SK-N-MC (cell line): Measurements from ENCODE around the gene NAPEPLD.
"Not testable (repeated sequence)": the region's sequence is repeated elsewhere in the genome, so short reads cannot be mapped to it uniquely, and the experiment has no call there.

Experiments
- DNase-seq: peaks from one replicate; pipeline ENCODE4 v3.0.0-alpha.2; 2011; ENCODE audit warnings: low read depth, low spot score
- H3K27ac ChIP-seq: fragments of 200-600 bp; sonication (generic); 2 replicates; pipeline ENCODE4 v1.5.1; 2016; ENCODE audit warnings: mixed run types
- H3K36me3 ChIP-seq: fragments of 200-600 bp; sonication (generic); 2 replicates; pipeline ENCODE4 v1.6.1; 2017; ENCODE audit warnings: antibody characterized with exemption, low read length, mixed read lengths; ENCODE audit not compliant: insufficient read depth
- H3K4me3 ChIP-seq: fragments of 200-600 bp; sonication (generic); 2 replicates; pipeline ENCODE4 v1.5.1; 2016
- H3K9ac ChIP-seq: fragments of 200-600 bp; sonication (generic); 2 replicates; pipeline ENCODE4 v1.8.0; 2017; ENCODE audit warnings: mixed run types, mixed read lengths; ENCODE audit not compliant: insufficient read length
- H3K9me3 ChIP-seq: fragments of 200-600 bp; sonication (generic); 2 replicates; pipeline ENCODE4 v1.6.1; 2017; ENCODE audit warnings: low read depth, mild to moderate bottlenecking, antibody characterized with exemption, low read length, moderate library complexity, mixed read lengths
- EZH2 ChIP-seq: fragments of 200-600 bp; sonication (generic); IDR thresholded peaks from one replicate; pipeline ENCODE4 v1.6.1; 2017; ENCODE audit warnings: antibody characterized with exemption
- FOXP2 ChIP-seq: optimal IDR thresholded peaks from 2 replicates; pipeline ENCODE3; 2011; ENCODE audit warnings: mild to moderate bottlenecking, moderate library complexity; ENCODE audit not compliant: insufficient read depth; ENCODE audit errors: extremely low read length, control extremely low read depth
- POLR2AphosphoS5 ChIP-seq: IDR thresholded peaks from 2 replicates; pipeline ENCODE4 v1.6.1; 2012; ENCODE audit warnings: mild to moderate bottlenecking, low read depth, low read length, borderline replicate concordance

NAPEPLD gene

DNA sequence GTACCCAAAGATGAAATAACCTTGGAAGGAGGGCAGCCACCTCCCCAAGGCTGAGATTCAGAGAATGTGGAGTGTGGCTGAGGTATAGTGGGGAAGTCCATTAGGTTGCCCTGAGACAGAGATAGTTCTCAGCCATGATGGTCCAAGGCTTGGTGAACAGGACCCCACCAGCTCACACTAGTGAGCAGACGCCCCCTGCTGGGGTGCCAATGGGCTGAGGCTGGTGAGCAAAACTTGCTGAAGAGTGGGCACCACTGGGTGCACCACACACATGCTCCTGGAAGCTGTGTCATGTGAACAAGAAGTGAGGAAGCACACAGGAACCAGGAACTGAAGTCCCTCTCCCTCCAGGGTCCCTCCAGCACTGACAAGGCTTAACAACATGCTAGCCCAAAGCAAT, 83.2 kb downstream of the NAPEPLD start:
- Histone ChIP-seq H3K4me3 (no peak overlapping the region), H3K27ac (no peak overlapping the region), H3K9ac (no peak overlapping the region), H3K36me3 (no peaks in the 10 kb centered on the region), H3K9me3 (no peaks in the 10 kb centered on the region)
- TF ChIP-seq POLR2AphosphoS5, result no peak
- no peak for DNase-seq

DNA sequence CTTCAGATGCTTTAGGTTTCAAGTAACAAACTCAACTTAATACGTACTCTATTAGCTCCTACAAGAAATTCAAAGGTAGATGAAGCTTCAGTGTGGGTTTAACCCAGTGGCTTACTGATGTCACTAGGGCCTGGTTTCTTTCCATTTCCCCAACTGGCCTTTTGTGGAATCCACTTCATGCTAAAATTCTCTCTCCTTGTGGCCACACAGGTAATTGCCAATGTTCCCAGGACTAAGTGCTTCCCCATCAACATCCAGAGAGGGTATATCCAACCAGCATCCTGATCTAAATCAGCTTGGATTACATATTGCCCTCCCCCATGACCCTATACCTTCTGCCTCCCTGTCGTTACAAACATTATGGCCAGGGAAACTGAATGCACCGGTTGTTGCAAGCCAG, 85.0 kb downstream of the NAPEPLD start:
- no peak overlapping the region for H3K4me3 ChIP-seq

DNA sequence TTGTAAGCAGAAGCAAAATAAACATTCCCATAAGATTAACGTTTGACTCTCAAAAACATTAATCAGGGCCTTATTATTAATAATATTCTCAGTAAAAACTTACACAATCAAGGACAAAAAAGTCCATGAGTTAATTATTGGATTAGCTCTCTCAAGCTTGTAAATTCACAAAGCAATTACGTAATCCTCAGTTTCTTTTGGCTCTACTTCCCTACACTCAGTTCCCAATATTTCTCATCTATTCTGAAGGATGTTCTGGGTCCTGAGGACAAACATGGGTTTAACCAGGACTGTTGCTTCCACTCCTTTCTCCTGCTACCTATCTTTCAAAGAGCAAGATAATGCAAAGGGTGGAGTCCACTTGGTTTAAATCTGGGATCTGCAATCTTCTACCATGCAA, 89.4 kb downstream of the NAPEPLD start:
- Histone ChIP-seq H3K36me3 (no peaks in the 10 kb centered on the region), H3K9ac (no peak overlapping the region), H3K9me3 (no peaks in the 10 kb centered on the region), H3K27ac (no peak overlapping the region), H3K4me3 (0 out of 2 replicates have a peak overlapping the region, but pooled peaks have one; percentile 3)
- no peak for TF ChIP-seq POLR2AphosphoS5
- no peak for DNase-seq

More for the DNA sequence above, 85.0 kb downstream of the NAPEPLD start:
- no peaks in the 10 kb centered on the region for H3K9me3 ChIP-seq
- no peak overlapping the region for H3K27ac ChIP-seq
- no peaks in the 10 kb centered on the region for H3K36me3 ChIP-seq
- no peak for DNase-seq
- no peak for TF ChIP-seq POLR2AphosphoS5
- TF ChIP-seq FOXP2, result no peak
- no peak for TF ChIP-seq EZH2
- H3K9ac ChIP-seq, result no peak overlapping the region

DNA sequence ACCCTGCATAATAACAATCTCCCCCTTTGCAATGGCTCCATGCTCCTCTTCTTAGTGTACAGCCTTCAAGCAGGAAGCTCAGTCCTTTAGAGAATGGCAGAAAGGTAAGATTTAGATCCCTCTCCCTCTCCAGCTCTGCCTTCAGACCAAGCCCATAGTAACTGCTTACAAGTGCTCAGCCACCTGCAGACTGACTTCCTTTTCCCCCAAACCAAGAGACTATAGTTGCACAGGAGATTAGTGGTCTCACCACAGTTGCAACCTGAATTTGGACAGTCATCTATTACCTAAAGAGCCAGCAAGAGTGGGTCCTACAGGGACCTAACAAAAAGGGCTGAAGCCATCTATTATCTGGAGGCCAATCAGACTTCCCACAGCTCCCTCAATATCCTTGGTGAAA, 90.8 kb downstream of the NAPEPLD start:
- no peaks in the 10 kb centered on the region for H3K36me3 ChIP-seq
- H3K9ac ChIP-seq, result no peak overlapping the region
- no peaks in the 10 kb centered on the region for H3K9me3 ChIP-seq
- TF ChIP-seq FOXP2 (no peak), EZH2 (no peak), POLR2AphosphoS5 (no peak)
- H3K4me3 ChIP-seq, result no peak overlapping the region
- H3K27ac ChIP-seq, result no peak overlapping the region
- DNase-seq, result no peak

DNA sequence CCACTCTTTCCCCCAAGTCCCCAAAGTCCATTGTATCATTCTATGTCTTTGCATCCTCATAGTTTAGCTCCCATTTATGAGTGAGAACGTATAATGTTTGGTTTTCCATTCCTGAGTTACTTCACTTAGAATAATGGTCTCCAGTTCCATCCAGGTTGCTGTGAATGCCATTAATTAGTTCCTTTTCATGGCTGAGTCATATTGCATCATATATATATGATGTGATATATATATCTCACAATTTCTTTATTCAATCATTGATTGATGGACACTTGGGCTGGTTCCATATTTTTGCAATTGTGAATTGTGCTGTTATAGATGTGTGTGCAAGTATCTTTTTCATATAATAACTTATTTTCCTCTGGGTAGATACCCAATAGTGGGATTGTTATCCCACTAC, 92.9 kb downstream of the NAPEPLD start:
- H3K9me3 ChIP-seq, H3K4me3 ChIP-seq, H3K9ac ChIP-seq, DNase-seq, H3K27ac ChIP-seq, H3K36me3 ChIP-seq: not testable (repeated sequence)

DNA sequence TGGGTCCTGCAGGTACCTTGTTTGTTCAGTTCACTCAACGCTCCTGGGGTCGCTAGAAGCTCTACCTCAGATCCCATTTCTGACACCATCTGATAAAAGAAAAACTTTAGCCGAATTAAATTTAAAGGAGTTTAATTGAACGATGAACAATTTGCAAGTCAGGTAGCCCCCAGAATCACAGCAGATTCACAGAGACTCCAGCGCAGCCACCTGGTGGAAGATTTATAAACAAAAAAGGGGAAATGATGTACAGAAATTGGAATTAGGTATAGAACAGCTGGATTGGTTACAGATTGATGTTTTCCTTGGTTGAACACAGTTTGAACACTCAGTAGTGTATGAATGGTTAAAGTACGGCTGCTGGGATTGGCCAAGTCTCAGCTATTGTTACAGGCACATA, 97.4 kb downstream of the NAPEPLD start:
- Histone ChIP-seq H3K9ac (no peak overlapping the region), H3K4me3 (no peak overlapping the region), H3K36me3 (no peaks in the 10 kb centered on the region), H3K9me3 (peaks cover 3% of the 10 kb centered on the region; the same call in 1 of the 2 replicates), H3K27ac (no peak overlapping the region)
- no peak for DNase-seq
- no peak for TF ChIP-seq FOXP2
- TF ChIP-seq POLR2AphosphoS5, result no peak
- TF ChIP-seq EZH2, result no peak
